Lower leg skin (tissue), 4 donors: ENCODE measurements around the gene ENTREP1. TPM values are rescaled to one million over a fixed set of nuclear protein-coding genes. Genes with fewer than 3 reads are reported as not detected.

Experiments used
- DNase-seq, 2 donors: peaks; one replicate each; pipeline ENCODE4 v3.0.0-alpha.2; 2019; ENCODE audit warnings: low spot score in 2 of 2
- H3K4me3 ChIP-seq: fragments of 200-600 bp; sonication (generic); 2 replicates; pipeline ENCODE4 v1.5.1; 2017; ENCODE audit warnings: mild to moderate bottlenecking, low read depth; ENCODE audit not compliant: poor library complexity, severe bottlenecking
- CTCF ChIP-seq, 3 donors: fragments of 450-650 bp; IDR thresholded peaks; one replicate each; pipeline ENCODE4 v1.5.1; 2016; ENCODE audit warnings: antibody characterized with exemption in 3 of 3, mild to moderate bottlenecking in 3 of 3, moderate library complexity in 2 of 3
- POLR2A ChIP-seq, 2 donors: fragments of 450-650 bp; IDR thresholded peaks; one replicate each; pipeline ENCODE4 v1.6.1; 2016 to 2017; ENCODE audit warnings: antibody characterized with exemption in 2 of 2, mild to moderate bottlenecking in 1 of 2, moderate library complexity in 1 of 2
- WGBS, 2 donors: methylation state at CpG; one replicate each; pipeline ENCODE4 v1.1.5; 2018; 5-methylcytosine and 5-hydroxymethylcytosine counted together
- intact Hi-C: fragments of 100-400 bp; cut with DNase I; formaldehyde crosslinking; loops from one replicate; pipeline ENCODE4 v1.15.0; 2023; ENCODE audit warnings: low total_unique reads
- total RNA-seq, 4 donors: library from RNA; depleted of rRNA; stranded (reverse); fragments of >200 nt; gene quantifications; one replicate each; pipeline ENCODE4 v1.1.0, GENCODE V29; 2016

The ENTREP1 gene
- total RNA-seq, 4 donors from 2014 or later: 12.7 to 19.1 (median 16.3) TPM

- TF ChIP-seq CTCF (IDR thresholded peaks at IDR 0.05) (no peak), POLR2A (IDR thresholded peaks at IDR 0.05) (no peak)
- WGBS, 2 donors: 72 to 77% methylated on average over 3 of the region's 3 CpGs
Measured at GRCh38 chr9:69364510-69365150, 39.6 kb downstream of the ENTREP1 start.

GRCh38 chr9:69370430-69370829 is 45.4 kb downstream of the ENTREP1 start:
- no peak for DNase-seq

More at GRCh38 chr9:69364510-69365150, 39.6 kb downstream of the ENTREP1 start:
- no peak for DNase-seq
- intact Hi-C loops: no loop called here
- H3K4me3 ChIP-seq: no peak overlapping the region

GRCh38 chr9:69371001-69371400 is 46.0 kb downstream of the ENTREP1 start:
- H3K4me3 ChIP-seq: no peak overlapping the region
- TF ChIP-seq POLR2A (IDR thresholded peaks at IDR 0.05) (no peak), CTCF (IDR thresholded peaks at IDR 0.05) (no peak)
- no peak for DNase-seq
- intact Hi-C loops: no loop called here
- WGBS, 2 donors: 35 to 39% methylated on average over 1 of the region's 1 CpG

More at GRCh38 chr9:69370430-69370829, 45.4 kb downstream of the ENTREP1 start:
- TF ChIP-seq POLR2A (IDR thresholded peaks at IDR 0.05): no peak
- no peak for TF ChIP-seq CTCF (IDR thresholded peaks at IDR 0.05)
- H3K4me3 ChIP-seq: no peak overlapping the region
- intact Hi-C loops: no loop called here
- 30 to 44% methylated on average over 2 of the region's 2 CpGs for WGBS, 2 donors

DNA sequence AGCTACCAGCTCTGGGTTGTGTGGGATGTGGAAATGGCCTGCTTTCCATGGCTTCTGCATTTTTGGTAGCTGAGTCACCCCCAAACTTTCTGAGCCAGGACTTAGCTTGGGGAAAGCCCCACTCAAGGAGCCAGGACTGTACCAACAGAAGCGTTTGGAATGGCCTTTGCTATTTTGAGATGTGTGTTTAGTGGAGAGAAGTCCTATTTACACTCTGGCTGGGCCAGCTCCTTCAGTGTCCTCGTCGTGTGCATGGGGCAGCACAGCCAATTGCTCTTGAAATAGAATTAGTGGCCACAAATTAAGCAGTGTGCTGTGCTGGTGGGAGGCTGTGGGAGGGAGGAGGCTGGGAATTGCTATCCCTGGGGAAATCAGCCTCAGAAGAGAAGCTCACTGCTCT is 51.6 kb downstream of the ENTREP1 start:
- H3K4me3 ChIP-seq: no peak overlapping the region
- WGBS, 2 donors: 30 to 34% methylated on average over 3 of the region's 3 CpGs
- no peak for DNase-seq
- intact Hi-C loops: no loop called here
- no peak for TF ChIP-seq POLR2A (IDR thresholded peaks at IDR 0.05)
- TF ChIP-seq CTCF (IDR thresholded peaks at IDR 0.05): no peak

DNA sequence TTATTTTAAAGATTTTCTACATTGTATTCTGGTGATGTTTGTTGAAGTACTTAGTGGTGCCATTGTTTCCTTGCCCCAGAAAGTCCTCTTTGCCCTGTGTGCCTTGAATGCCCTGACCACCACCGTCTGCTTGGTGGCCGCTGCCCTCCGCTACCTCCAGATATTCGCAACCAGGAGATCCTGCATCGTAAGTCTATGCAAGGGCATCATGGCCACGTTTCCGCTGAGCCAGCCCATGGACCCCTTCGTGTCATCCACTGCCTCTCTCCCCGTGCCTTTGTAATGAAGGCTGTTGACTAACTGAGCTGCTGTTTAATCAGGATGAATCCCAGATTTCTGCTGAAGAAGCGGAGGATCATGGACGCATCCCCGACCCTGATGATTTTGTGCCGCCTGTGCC is 52.3 kb downstream of the ENTREP1 start:
- H3K4me3 ChIP-seq: no peak overlapping the region
- DNase-seq: no peak
- TF ChIP-seq POLR2A (IDR thresholded peaks at IDR 0.05) (no peak), CTCF (IDR thresholded peaks at IDR 0.05) (no peak)
- intact Hi-C loops: no loop called here
- WGBS, 2 donors: 96 to 97% methylated on average over 13 of the region's 13 CpGs

- 79% methylated on average over 2 of the region's 2 CpGs for WGBS, 2 donors
- no peak overlapping the region for H3K4me3 ChIP-seq
- DNase-seq: no peak
- TF ChIP-seq POLR2A (IDR thresholded peaks at IDR 0.05) (no peak), CTCF (IDR thresholded peaks at IDR 0.05) (no peak)
- intact Hi-C loops: no loop called here
Measured at GRCh38 chr9:69377981-69378380, 53.0 kb downstream of the ENTREP1 start.
